Kidney glomerular epithelial cell (primary cell): ENCODE measurements around the gene TRRAP.
A peak's percentile ranks its signal among the peaks of the same experiment; 100 is the strongest.

Experiments used
- DNase-seq: peaks from one replicate; lab custom pipeline; 2025; lab: John Stamatoyannopoulos, UW

TRRAP gene

DNA sequence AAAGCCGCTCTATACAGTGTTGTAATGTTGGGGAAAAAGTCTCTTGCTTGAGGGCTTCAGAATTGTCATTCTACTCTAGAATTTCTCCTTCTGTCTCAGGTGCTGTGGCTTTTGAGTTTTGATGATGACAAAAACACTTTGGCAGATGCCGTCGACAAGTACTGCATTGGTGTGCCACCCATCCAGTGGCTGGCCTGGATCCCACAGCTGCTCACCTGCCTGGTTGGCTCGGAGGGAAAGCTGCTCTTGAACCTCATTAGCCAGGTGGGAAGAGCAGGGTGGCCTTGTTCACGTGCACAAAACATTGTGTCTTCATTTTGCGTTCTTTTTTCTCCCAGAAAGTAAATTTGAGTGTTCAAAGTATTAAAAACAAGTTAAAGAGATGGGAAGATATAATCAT is 112.0 kb downstream of the TRRAP start:
- no peak for DNase-seq

DNA sequence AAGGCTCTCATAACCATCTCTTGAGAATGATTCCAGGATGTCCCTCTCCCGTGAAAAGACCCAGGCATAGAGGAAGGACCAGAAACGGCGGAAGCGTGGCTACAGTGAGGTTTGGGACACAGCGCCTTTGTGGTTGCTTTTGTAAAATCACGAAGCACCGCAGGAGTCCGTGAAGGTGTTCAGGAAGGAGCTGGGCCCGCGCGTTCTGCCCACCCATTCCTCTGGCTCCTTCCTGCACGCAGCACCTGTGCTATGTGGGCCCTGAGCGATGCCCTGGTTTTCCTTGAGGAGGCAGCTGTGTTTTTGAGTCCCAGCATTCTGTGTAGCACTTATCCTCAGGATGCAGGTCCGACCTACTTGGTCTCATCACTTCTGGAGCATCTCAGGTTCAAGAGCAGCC is 112.8 kb downstream of the TRRAP start:
- DNase-seq, result no peak

DNA sequence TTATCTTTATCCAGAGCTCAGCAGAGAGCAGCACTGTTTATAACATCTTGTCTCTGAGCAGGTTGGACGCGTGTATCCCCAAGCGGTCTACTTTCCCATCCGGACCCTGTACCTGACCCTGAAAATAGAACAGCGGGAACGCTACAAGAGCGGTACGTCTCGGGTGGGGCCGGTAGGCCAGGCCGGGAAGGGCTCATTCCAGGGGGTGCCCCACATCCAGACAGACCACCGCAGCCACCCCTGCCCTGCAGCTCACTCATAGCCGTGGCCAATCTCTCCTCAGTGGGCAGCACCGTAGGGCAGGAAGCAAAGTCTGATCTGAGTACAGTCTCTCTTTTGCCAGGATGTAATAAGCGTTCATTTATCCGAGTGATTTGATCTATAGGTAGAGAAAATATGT is 113.7 kb downstream of the TRRAP start:
- no peak for DNase-seq

DNA sequence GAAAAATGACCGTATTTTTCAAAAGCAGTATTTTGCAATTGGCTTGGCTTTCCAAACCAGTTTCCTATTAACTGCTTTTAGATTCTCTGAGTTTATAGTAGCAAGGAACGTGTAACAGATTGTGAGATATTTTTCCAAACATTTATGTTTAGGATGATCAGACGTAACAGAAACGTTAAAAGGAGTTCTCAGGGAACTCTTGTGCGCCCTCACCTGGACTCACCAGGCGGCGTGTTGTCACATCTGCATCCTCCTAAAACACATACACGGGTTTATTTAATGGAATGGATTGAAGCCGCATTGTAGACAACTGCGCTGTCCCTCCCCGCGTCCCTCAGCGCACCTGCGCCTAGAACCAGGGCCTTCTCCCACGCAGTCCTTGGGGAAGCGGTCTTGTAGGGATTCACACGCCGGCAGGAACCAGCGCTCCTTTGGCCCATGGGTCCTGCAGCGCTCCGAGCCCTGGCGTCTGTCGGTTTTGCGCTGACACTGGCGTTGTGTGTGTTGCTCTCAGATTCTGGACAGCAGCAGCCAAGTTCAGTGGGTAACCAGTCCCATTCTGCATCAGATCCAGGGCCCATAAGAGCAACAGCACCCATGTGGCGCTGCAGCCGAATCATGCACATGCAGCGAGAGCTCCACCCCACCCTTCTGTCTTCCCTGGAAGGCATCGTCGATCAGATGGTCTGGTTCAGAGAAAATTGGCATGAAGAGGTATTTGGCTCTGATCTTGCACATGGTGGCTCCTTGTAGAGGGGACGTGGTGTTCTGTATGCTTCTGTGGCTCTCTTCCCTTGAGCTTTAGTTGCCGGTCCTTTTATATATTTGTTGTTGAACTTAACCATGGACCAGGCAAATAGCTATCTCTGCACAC is 114.9 kb downstream of the TRRAP start:
- DNase-seq, result no peak

DNA sequence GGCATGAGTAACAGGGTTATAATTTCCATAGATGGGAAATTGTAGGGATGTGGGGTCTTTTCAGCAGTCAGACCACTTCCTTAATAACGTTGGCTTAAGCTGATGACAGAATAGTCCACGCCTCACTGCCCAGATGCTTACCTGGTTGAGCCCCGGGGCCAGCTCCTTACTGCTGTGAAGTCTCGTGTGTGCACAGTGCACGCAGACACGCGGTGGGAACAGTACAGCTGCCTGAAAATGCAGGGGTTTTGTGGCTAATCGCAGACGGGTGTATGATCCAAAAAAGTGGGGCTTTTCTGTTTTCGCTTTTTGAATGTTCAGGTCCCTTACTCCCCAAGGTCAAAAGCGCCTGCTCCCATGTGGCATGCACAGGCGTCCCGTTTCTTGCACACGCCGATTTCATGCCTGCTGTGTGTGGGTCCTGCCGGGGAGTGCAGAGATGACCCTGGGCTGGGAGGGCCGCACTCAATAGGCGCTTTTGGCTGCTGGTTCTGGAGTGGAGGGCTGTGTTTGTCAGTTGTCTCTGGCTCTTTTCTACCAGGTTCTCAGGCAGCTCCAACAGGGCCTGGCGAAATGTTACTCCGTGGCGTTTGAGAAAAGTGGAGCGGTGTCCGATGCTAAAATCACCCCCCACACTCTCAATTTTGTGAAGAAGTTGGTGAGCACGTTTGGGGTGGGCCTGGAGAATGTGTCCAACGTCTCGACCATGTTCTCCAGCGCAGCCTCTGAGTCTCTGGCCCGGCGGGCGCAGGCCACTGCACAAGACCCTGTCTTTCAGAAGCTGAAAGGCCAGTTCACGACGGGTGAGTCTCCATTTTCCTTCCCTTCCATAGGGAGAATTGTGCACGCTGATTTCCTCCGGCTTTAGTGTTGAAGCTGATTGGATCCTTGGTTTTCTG is 116.0 kb downstream of the TRRAP start:
- DNase-seq, result no peak

DNA sequence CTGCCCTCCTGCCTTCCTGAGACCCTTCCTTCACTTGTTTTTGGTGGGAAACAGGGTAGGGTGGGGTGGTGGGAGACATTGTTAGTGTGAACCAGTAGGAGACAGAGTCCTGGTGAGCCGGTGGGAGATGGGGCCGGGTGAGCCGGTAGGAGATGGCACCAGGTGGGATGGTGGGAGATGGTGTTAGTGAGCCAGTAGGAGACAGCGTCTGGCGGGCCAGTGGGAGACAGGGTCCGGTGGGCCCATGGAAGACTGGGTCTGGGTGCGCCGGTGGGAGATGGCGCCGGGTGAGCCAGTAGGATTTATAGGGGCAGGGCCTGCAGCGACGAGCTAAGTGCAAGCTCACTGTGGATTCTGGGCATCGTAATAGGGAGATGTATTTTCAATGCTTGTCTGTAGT is 116.8 kb downstream of the TRRAP start:
- DNase-seq, result no peak

DNA sequence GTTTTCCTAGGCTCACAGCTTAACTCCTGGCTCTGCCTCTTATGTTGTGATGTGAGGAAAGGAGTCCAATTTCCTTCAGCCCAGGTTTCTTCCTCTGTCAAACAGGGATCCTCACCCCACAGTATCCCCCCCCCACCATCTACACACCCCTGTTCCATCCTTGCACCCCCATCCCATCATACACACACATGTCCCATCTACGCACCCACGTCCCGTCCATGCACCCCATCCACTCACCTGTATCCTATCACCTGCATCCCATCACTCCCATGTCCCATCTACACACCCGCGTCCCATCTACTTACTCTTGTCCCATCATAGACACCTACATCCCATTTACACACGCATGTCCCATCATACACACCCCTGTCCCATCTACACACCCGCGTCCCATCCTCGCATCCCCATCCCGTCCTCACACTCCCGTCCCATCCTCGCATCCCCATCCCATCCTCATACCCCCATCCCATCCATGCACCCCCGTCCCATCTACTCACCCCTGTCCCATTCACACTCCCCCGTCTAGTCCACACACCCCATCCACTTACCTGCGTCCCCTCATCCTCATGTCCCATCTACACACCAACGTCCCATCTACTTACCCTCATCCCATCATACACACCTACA is 117.3 kb downstream of the TRRAP start:
- DNase-seq, result no peak

DNA sequence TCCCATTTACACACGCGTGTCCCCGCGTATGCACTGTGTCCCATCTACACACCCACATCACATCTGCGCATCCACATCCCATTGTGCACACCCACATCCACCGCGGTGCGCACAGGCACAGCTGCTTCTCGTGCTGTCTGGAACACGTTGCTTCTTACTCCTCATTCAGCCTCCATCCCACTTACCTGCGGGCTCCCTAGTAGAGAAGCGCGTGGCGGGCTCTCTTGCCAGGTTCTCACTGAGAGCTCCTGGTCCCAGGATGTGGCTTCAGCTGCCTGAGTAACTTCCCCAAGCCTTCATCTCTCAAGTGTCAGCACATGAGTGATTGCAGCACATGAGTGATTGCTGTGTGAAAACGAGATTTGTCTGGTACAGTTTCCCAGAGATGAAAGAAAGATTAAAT is 117.8 kb downstream of the TRRAP start:
- DNase-seq, result no peak

DNA sequence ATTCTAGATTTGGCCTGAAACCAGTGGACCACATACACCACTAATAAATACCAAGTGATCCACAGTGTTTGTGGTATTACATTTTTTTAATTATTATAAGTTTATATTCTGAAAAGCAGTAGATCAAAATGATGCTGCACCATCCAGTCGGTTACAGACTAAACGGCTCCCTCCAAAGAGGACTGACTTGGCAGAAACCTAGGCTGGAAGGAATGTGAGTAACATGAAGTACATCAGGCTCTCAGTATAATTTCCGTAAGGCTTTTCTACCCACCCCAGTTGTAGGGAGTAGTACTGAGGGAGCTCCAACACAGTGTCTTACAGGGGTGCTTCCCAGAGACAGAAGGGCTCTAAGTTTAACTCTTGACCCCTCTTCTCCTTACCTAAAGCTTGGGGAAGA is 119.5 kb downstream of the TRRAP start:
- DNase-seq, result no peak

DNA sequence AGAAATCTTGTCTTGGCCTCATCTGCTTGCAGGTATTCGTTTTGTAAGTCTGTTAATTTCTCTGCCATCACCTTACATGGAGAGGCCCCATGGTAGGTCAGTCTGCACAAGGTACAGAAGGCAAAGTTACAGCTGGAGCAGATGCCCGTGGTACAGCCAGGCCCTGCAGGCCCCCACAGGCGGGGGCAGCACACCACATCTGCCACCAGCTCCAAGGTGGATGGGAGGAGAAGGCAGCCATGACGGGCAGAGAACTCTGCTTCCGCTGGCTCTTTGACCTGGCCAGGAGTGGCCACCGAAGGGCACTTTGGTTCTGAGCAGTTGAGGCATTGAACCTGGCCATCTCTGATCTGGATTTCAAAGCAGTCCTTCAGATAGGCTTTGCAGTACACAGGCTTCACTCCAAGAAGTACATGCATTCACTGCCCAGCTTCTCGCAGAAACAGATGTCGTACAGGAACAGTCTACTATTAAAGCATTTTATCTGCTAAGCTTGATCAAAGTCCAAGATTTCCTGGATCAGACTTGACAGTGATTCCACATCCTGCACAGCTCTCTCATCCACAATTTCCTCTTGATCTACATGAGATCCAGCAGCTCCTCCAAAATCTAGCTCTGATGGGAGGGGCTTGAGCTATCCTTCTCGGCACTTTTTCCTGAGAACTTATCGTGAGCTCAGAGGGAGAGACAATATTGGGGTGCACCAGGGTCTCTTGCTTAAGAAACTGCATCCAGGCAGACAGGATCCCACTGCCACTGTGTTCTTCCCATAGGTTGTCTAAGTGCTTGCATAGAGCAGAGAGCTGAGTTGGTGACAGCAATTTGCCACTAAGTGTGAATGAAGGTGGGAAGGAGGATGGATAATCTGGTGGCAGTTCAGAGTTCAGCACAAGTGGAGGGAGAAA is 120.7 kb downstream of the TRRAP start:
- no peak for DNase-seq

DNA sequence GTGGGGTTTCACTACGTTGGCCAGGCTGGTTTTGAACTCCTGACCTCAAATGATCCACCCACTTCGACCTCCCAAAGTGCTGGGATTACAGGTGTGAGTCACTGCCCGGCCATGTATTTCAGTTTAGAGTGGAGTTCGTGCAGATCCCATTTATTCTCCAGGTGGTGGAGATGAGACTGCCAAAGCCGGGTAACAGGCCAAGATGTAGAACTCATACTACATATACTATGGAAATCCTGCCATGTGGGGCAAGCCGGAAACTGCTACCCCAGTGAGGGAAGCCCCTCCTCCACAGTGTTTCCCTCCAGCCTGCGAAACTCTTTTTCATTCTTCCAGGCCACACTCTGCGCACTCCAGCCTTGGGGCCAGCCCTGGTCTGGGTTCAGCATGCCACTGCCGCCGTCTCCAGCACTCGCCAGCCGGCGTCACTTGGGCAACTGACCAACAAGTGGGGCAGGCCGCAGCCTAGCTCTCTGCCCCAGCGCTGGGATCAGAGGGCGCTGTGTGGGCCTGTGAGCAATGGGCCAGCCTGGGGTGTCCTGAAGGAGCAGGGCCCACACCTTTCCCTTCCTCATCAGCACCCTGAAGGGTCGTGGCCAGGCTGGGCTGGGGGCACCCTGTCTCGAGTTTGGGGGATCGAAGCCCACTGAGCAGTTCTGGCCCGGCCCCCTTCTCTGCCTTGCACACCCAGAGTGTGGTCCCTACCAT is 122.0 kb downstream of the TRRAP start:
- DNase-seq, result no peak

DNA sequence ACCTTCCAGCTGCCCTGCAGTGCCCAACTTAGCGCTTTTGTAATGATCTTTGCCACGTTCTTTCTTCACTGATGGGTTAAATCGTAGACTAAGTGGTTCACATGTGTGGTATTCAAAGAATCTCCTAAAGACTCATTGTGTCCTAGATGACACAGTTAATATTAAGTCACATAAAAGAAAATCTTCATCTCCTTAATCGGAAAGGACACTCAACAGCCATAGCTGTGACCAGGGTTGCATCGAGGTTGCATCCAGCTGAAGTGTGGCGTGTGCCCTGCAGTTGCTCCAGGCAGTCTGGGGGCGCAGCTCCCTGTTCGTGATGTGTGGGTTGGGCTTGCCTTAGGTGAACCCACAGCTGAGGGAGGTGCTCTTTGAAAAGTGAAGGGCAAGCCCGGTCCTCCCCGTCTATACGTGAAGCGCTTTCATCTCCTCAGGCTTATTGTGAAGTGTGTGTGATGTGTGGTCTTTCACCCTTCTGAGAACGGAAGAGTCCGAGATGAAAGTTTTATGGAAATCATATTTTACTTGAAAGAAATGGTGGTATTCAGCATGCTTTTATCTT is 122.7 kb downstream of the TRRAP start:
- DNase-seq, result peak; percentile 9

DNA sequence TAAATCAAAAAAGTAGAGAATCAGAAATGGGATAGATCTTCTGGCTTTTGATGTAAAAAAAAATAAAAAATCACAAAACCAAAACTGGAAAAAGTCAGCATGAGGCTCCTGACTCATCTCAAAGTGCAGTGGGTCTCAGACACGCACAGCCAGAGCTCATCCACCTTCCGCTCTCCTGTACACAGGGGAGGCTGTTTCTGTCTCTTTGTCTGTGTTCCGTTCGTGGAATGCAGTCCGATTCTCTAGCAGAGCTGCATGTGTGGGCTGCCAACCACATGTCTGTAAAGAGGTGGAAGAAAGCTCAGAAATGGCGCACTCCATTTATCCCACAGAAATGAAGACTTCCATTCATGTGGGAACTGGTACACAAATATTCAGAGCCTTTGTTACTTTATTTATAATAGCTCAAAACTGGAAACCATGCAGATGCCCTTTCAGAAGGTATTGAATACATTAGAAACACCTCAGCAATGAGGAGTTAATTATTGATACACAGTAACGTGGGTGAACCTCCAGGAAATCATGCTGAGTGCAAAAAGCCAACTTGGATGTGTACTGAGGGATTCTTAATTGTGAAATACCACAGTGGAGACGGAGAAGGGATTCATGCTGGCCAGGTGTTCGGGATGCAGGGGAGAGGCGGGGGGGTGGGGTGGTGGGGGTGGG is 123.3 kb downstream of the TRRAP start:
- DNase-seq, result peak; percentile 48

DNA sequence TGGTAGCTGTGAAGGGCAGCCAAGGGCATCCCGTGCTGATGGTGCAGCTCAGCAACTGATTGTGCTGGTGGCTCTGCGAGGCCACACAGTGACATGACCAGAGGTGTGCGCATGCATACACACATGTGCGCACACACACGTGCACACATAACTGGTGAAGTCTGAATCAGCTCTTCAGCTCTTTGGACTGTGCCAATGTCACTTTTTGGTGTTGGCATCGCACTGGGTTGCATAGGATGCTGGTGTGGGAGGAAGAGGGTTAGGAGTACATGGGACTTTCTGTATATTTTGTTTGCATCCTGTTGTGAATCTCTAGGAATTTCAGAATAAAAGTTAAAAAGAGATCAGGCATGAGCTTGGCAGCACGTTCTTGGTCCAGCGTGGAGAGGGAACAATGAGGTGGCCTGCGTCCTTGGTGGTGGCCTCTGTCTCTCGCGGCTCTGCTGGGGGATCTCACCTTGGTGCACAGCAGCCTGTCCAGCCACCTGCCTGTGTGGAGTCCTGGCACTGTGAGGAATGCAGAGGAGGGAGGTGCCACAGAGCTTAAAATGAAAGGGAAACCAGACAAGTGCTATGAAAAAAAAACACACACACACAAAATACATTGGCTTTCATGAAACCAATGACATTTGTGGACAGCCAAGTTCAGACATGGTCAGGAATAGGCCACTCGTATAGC is 124.0 kb downstream of the TRRAP start:
- DNase-seq, result no peak

DNA sequence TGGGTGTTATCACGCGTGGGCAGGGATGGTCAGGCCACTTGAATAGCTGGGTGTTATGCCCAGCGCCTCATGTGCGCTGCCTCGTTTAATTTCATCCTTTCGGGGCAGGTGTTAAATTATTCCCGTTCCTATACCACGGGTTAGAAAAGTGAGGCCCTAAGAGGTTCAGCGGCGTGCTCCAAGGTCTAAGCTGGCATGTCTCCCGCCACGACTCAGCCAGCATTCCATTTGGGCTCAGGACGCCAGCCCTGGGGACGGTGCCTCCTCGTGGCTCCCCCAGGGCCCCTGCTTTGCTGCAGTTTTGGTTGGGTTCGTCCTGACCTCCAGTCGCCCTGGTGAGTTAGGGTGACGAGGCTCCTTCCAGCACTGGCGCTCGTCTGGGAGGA is 124.5 kb downstream of the TRRAP start:
- no peak for DNase-seq

DNA sequence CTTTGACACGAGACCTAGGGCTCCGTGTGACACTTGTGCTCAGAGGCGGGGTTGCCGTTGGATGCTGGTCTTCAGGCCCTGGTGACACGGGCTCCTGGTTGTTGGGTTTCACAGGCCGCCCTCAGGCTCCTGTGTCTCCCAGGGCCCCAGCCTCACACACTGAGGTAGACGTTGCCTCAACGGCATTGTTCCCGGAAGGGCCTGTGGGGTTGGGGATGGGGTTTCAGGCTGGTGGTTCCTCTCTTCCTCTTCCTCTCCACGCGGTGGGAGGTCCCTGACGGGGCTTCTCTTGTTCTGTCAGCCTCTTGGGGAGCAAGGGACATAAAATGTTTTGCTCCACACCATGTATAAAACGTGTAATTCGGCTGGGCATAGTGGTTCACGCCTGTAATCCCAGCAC is 125.1 kb downstream of the TRRAP start:
- no peak for DNase-seq

DNA sequence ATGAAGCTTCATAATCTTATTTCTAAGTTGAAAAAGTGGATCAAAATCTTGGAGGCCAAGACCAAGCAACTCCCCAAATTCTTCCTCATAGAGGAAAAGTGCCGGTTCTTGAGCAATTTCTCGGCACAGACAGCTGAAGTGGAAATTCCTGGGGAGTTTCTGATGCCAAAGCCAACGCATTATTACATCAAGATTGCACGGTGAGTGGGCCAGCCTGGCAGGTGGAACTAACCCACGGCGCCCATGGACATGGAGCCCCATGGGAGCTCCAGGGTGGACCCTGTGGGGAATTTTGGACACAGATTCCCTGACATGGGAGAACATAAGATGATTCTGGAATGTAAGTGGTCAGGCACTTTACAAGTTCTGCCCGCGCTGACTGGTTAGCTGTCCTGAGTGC is 125.9 kb downstream of the TRRAP start:
- DNase-seq, result no peak

DNA sequence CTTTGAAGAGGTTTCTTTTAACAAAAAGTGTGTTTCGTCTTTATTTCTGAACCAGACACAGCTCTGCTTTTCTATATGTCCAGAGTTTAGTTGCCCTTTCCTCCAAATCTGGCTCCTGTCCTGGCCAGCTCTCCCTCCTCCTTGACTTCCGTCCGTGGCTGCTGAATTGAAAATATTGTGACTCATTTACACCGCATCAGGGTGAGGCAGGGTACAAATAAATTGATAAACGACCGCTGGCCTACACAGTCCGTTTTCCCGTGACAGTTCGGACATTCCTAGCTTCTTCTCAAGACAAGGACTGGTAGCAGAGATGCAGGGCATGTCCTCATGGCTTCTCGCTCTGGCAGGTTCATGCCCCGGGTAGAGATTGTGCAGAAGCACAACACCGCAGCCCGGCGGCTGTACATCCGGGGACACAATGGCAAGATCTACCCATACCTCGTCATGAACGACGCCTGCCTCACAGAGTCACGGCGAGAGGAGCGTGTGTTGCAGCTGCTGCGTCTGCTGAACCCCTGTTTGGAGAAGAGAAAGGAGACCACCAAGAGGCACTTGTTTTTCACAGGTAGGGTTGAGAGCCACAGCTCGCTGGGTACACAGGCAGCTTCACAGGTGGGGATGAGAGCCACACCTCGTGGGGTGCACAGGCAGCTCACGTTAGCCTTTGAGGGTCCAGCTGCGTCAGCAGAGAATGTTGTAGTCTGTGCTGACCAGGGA is 126.6 kb downstream of the TRRAP start:
- no peak for DNase-seq

DNA sequence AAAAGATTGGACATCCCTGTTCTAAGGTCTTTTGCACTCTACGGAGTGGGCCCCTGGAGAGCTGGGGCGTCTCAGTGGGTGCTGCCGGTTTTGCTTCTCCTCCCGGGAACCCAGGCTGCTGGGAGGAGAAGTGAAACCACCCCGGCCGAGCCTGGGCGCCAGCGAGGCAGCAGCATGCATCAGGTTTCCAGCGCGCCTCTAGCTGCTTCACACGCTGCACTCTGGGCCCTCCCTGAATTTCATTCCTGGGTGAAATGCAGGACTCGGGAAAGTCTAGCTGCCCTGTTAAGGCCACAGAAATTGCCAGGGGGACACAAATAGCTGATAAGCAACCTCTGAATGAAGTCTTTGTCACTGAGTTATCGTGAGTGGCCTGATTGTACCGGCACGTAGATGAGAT is 127.4 kb downstream of the TRRAP start:
- no peak for DNase-seq
